T-helper 1 cell (primary cell): ENCODE results near the gene GRID2.
"Not testable (repeated sequence)": the region's sequence is repeated elsewhere in the genome, so short reads cannot be mapped to it uniquely, and the experiment has no call there.

ENCODE experiments used
- DNase-seq, 5 donors: peaks; one replicate each; pipeline ENCODE4 v3.0.0-alpha.2; 2012 to 2020
- total RNA-seq, 4 donors: gene quantifications; one replicate each; lab custom pipeline; 2026; lab: John Stamatoyannopoulos, UW

Gene GRID2
- total RNA-seq: 0 reads per million in 4 donors

- no peak for DNase-seq
Observed at GRCh38 chr4:92303621-92304027, at the start of gene GRID2. Gene GRID2 (plus strand): TSS chr4:92303966.

DNA sequence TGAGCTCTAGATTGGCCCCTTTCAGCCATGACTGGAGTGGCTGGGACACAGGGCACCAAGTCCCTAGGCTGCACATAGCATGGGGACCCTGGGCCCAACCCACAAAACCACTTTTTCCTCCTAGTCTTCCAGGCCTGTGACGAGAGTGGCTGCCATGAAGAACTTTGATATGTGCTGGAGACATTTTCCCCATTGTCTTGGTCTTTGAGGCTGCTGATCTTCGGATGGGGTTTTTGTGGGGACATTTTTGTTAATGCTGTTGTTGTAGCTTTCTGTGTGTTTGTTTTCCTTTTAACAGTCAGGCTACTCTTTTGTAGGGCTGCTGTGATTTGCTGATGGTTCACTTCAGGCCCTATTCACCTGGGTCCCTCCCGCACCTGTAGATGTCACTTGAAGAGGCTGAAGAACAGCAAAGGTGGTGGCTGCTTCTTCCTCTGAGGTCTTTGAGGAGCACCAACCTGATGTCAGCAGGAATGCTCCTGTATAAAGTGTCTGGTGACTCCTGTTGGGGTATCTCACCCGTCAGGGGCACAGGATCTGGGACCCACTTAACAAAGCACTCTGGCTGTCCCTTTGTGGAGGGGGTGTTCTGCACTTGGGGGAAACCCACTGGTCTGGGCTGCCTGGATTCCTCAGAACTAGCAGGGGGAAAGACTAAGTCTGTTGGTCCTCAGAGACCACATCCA is 49.6 kb upstream of the GRID2 start:
- no peak for DNase-seq

DNA sequence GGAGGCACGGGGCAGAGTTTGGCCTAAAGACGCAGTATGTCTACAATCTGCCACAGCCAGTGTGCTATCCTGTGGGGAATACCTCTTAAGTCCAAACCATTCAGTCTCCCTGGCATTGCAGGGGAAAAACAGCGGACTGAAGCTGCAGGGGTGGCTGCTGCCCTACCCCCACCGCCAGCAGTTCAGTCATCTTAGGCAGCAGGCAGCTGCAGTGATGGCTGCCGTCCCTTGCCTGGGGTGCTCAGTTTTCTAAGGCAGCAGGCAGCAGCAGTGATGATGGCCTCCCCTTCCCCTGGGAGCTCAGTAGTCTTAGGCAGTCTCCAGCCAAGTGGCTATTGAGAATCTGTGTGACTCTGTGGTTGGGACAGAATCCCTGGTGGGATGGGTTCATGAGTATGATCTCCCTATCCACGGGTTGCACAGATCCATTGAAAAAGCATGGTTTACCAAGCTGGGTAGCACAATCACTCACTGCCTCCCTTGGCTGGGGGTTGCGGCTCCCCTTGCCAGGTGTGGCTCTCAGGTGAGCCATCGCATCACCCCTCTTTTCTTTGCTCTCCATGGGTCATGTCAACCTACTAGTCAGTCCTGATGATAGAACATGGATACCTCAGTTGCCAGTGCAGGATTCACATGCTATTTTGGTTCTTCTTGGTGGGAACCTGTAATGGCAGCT is 48.9 kb upstream of the GRID2 start:
- DNase-seq: no peak

GRCh38 chr4:92255920-92256244 is 47.9 kb upstream of the GRID2 start:
- no peak for DNase-seq

- DNase-seq: no peak
Observed at GRCh38 chr4:92257931-92258857, 45.6 kb upstream of the GRID2 start.

DNA sequence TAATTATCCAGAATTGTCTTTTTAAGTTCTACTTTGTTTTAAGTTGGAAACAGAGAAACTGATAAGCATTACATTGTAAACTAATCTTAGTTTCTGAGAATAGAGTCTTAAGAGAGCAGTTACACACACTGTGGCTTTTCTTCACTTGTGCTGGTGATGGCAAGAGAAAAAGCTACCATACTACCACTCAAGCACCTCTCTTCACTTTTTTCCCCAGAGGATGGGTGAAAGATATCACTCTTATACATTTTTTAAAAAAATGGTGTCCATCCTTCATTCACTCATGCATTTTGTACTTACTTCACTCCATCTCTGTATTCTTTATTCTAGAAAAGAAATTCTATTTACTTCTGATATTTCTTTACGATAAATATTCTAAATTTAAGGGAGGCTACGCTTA is 42.5 kb upstream of the GRID2 start:
- DNase-seq: no peak

- DNase-seq: no peak
Observed at GRCh38 chr4:92262371-92262770, 41.4 kb upstream of the GRID2 start.

DNA sequence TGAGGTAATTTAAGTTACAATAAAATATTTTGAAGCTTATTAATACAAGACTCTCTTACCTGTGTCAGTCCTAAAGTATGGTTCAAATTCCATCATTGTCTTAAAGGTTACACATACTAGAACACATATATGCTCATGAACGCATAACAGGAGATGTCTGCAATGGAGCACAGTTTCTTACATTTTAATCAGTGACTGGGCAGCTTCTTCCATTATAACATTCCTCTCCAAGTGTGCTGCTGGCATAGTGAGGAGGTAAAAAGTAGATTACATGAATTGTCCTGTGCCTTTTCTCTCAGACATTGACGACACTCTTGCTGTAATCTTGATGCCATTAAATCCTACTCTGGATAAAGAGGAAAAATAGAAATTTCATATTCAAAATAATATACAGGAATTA is 40.8 kb upstream of the GRID2 start:
- no peak for DNase-seq

DNA sequence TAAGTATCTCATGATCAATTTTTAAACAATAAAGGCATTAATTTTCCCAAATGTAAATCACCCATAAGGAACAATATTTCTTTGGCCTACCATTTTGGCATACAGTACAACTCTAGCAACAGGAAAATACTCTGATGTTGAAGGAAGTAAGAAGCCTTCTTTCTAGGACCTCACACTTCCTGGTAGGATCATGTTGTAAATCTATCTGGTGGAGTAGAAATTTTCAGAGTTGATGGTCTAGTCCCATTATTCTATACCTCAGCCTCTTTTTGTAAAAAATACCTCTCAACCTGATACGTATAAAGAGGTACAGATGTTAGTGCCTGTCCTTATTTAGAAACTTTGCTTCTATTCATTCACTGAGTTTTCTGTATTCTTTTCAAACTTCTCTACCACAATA is 40.2 kb upstream of the GRID2 start:
- no peak for DNase-seq

DNA sequence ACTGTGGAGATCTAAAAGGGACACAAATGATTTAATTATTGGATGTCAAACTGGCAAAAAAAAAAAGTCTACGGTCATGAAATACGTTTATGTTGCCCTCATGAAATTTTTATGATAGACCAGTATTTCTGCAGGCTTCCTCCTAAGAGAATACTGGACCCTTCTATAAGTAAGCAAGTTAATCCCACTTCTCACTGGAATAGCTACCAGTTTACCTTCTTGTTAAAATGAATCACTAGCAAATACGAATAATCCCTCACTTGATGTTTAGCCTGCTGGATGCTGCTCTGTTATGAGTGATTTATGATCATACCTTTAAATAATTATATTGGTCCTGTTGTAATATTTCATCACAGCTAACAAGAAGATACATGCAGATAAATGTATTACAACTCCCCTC is 39.6 kb upstream of the GRID2 start:
- no peak for DNase-seq

DNA sequence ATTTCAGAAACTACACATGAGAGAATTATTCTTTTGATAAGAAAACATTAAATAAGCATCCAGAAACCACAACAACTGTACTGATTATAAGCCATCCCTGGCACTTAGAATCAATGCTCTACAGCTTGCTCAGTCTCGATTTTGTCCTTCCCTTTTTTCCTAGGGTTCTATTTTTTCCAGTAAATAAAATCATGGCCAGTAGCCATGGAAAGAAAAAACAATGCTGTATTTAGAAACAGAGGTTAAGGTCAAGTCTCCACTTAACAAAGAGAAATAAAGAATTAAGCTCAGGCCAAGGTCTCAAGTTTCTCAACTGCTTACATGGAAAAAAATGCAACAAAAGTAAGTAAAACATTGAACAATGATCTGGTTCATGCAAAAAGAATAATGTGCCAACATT is 38.7 kb upstream of the GRID2 start:
- no peak for DNase-seq

- DNase-seq: no peak
Observed at GRCh38 chr4:92265798-92266197, 38.0 kb upstream of the GRID2 start.

DNA sequence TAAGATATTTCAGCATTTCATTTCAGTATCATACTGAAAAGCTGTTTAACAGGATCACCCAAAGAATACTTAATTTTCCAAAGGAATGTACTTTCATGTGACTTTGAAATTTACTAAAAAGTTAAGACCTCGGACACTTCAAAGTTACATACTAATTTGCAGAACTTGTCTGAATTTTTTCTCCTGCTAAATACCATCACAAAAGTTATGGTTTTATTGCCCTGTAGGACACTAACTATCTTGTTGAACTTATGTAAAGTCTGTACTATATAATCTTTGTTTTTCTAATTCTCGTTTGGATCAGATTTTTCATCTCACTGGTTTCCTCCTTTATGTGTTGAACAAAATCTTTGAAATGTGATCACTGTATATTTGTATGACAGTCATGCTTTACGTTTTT is 37.2 kb upstream of the GRID2 start:
- DNase-seq: no peak

DNA sequence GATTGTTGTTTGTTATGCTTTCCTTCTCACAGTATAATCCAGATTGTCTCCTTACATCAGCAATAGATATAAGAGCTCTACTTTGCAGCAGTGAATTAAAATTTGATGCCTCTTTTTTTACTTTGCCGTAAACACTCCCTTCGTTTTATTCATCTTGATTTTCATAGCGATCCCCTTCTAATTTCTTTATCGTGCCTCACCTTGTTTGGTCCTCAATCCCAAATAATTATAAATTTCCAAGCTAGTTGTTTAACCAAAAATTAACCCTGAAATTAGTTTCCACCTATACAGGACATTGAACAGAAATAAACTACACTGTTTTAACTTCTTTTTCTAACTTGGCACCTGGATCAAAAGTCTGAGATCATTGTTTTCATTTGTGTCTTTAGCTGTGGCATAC is 35.1 kb upstream of the GRID2 start:
- no peak for DNase-seq

DNA sequence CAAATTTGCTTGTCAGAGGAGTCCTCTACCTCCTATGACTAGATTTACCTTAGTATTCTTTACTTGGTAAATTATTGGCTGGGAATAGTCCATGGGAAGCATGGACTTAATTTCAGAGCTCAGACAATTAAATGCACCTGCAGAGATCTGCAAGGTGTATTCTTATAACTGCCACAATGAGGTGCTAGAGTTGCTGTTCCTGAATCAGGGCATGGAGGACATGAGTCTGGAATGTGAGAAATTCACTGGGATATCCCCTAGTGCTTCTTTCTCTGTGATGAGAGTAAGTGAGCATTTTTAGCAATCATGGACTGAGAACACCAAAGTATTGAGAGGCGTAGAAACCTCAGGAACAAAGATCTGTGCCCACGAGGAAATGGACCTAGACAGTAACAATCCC is 32.9 kb upstream of the GRID2 start:
- DNase-seq: no peak

DNA sequence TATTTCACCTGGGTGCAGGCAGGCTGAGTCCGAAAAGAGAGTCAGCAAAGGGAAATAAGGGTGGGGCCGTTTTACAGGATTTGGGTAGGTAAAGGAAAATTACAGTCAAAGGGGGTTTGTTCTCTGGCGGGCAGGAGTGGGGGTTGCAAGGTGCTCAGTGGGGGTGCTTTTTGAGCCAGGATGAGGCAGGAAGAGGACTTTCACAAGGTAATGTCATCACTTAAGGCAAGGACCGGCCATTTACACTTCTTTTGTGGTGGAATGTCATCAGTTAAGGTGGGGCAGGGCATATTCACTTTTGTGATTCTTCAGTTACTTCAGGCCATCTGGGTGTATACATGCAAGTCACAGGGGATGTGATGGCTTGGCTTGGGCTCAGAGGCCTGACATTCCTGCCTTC is 32.2 kb upstream of the GRID2 start:
- not testable (repeated sequence) for DNase-seq

GRCh38 chr4:92277057-92277881 is 26.5 kb upstream of the GRID2 start:
- not testable (repeated sequence) for DNase-seq

DNA sequence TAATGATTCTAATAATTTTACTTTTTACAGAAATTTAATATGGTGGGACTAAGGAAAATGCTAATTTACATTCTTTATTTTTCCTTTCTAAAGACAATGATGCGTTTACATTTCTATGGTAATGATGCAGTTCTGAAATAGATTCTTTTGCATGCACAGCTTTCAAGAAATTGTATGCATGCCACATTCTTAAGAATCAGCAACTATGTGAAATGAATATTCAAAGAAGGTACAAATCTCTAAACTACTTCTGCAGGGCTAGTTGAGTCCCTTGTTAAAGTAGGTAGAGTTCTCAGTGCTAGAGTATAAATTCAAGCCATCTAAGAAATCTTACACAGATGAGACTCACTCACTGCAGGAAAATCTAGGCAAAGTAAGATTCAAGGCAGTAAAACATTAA is 24.5 kb upstream of the GRID2 start:
- DNase-seq: no peak

- no peak for DNase-seq
Observed at GRCh38 chr4:92299152-92299551, 4.6 kb upstream of the GRID2 start.

DNA sequence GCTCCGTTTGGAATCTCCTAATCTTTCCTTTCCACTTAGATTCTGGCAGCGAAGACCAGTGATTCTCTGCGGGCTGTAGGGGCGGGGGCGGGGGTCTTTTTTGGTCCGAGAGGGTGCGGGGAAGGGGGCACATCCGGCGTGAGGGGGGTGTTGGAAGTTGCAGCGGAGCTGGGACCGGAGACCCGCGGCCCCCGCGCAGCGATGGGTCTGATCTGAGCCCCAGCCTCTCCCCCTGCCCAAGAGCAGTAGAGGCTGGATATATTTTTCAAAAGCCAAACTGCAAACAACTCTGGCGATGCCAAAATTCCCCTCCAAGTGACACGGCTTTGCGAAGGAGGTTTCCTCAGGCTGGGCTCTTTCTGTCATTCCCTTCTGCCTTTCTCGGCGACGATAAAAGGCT is 355 bp downstream of the GRID2 start:
- DNase-seq: no peak

DNA sequence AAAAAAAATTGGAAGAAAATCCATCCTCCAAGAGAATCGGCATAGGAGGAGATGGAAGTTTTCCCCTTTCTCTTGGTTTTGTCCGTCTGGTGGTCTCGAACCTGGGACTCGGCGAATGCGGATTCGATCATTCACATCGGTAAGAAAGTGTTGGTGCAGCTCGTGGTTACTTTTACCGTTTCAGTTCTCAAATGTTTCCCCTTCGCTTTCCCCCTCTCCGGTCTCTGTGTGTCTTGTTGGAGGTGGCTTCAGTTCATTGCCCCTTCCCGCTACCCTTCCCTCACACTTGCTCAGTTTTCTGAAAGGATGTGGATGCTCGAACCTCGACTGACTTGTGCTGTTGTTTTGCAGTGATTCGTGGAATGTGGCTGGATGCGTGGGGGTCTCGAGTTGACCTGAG is 840 bp downstream of the GRID2 start:
- no peak for DNase-seq

GRCh38 chr4:92305148-92305877 is 1.5 kb downstream of the GRID2 start:
- DNase-seq: peak in 1 of 5 donors; percentile 0
